ENCODE results near the gene STK32B. TPM values are rescaled to one million over a fixed set of nuclear protein-coding genes. Genes with fewer than 3 reads are reported as not detected.

STK32B gene
- total and polyA plus RNA-seq, 2 of the 4 experiments (the other 2 are of a cell fraction) = 5.5 to 6.3 TPM

GRCh38 chr4:5337731-5338130 is 286.5 kb downstream of the STK32B start:
- ChIA-PET POLR2A (ENCODE audit: unreplicated experiment) (no interaction called here), CTCF (no interaction called here)
- H3K4me3 ChIP-seq (ENCODE audit: insufficient read depth, low read depth, low read length) = no peak overlapping the region
- H3K18ac ChIP-seq (ENCODE audit: low read depth, low read length) = no peak overlapping the region
- 80% methylated on average over 1 of the region's 2 CpGs; no CpG with 5 or more reads in 1 of the 2 experiments for WGBS, 2 experiments (ENCODE audit: extremely low coverage in 2 of 2, insufficient read length in 1 of 2)
- no peak overlapping the region for H3K56ac ChIP-seq (ENCODE audit: extremely low read depth, insufficient read depth, low read length)
- H4K8ac ChIP-seq (ENCODE audit: low read depth in 2 of 2, low read length in 2 of 2) = no peak overlapping the region
- in situ Hi-C loops (cut with MboI; ENCODE audit: low sequenced_read_pairs) (no loop called here), intact Hi-C loops (cut with micrococcal nuclease) (no loop called here), dilution Hi-C loops (cut with HindIII; ENCODE audit: low sequenced_read_pairs, unreplicated experiment) (no loop called here)
- TF ChIP-seq CHD1 (IDR thresholded peaks at IDR 0.05; ENCODE audit: low read depth, low read length) = no peak
- no peak for TF ChIP-seq MXI1 (IDR thresholded peaks at IDR 0.05; ENCODE audit: borderline replicate concordance, low read depth, low read length)
- TF ChIP-seq SMC3 (IDR thresholded peaks at IDR 0.05; ENCODE audit: low read depth, low read length) = no peak
- TF ChIP-seq FOS (IDR thresholded peaks at IDR 0.05; ENCODE audit: low read depth, low read length) = no peak
- no peak for TF ChIP-seq CEBPB (IDR thresholded peaks at IDR 0.05; ENCODE audit: low read depth, low read length)
- no peak for TF ChIP-seq POLR2A (IDR thresholded peaks at IDR 0.05; ENCODE audit: low read depth, low read length)
- no peak for TF ChIP-seq MAZ (IDR thresholded peaks at IDR 0.05; ENCODE audit: borderline replicate concordance, low read depth, low read length)
- TF ChIP-seq MAFK (IDR thresholded peaks at IDR 0.05; ENCODE audit: low read depth, low read length) = no peak
- TF ChIP-seq USF2 (IDR thresholded peaks at IDR 0.05; ENCODE audit: low read depth, low read length) = no peak
- TF ChIP-seq NFE2L2 (IDR thresholded peaks at IDR 0.05; ENCODE audit: low read depth, low read length) = no peak
- no peak overlapping the region for H3K9ac ChIP-seq (ENCODE audit: low read depth, low read length)
- H3K9me1 ChIP-seq (ENCODE audit: insufficient read depth, low read length) = no peaks in the 10 kb centered on the region
- H3K4ac ChIP-seq (ENCODE audit: low read depth, low read length) = no peak overlapping the region
- no peaks in the 10 kb centered on the region for H3K27me3 ChIP-seq (ENCODE audit: control insufficient read depth, insufficient read depth, low read length)
- H2BK120ac ChIP-seq (ENCODE audit: low read depth, low read length) = no peak overlapping the region
- H3K14ac ChIP-seq (replicated peaks; ENCODE audit: low read depth, low read length) = no peak overlapping the region
- no peaks in the 10 kb centered on the region for H4K20me1 ChIP-seq (ENCODE audit: insufficient read depth, low read length)
- no peaks in the 10 kb centered on the region for H3K9me3 ChIP-seq (ENCODE audit: control insufficient read depth, insufficient read depth, low read length)
- H3K36me3 ChIP-seq (ENCODE audit: control insufficient read depth, insufficient read depth, low read length) = no peaks in the 10 kb centered on the region
- H3K4me2 ChIP-seq (ENCODE audit: low read depth, low read length) = no peak overlapping the region
- no peak overlapping the region for H2AFZ ChIP-seq (replicated peaks; ENCODE audit: low read length, poor library complexity)
- no peak overlapping the region for H4K91ac ChIP-seq (ENCODE audit: insufficient read depth, low read depth, low read length)
- peak; percentile 42 for ATAC-seq (ENCODE audit: low read depth)
- H2AK5ac ChIP-seq (ENCODE audit: low read depth, low read length) = no peak overlapping the region
- H3K23ac ChIP-seq (ENCODE audit: low read depth, low read length) = no peak overlapping the region
- H3K4me1 ChIP-seq (ENCODE audit: control insufficient read depth, insufficient read depth, low read length) = no peaks in the 10 kb centered on the region
- H3K79me1 ChIP-seq (ENCODE audit: low read depth in 1 of 2, low read length in 2 of 2) = 0 out of 4 replicates have a peak, but pooled peaks cover 0 to 3% of the 10 kb centered on the region in 2 experiments
- DNase-seq = peak; percentile 37
- no peak overlapping the region for H2BK20ac ChIP-seq (ENCODE audit: low read depth, low read length)
- H2BK5ac ChIP-seq (ENCODE audit: low read depth, low read length, poor library complexity, severe bottlenecking) = no peak overlapping the region
- BruUV-seq (replicated peaks) = no TSS peak
- no peak overlapping the region for H3K27ac ChIP-seq (ENCODE audit: insufficient read depth, low read length)
- no peak overlapping the region for H2BK15ac ChIP-seq (ENCODE audit: low read depth, low read length)
- H2AK9ac ChIP-seq (replicated peaks; ENCODE audit: low read depth, low read length, poor library complexity) = no peak overlapping the region
- no peak overlapping the region for H4K5ac ChIP-seq (ENCODE audit: low read depth, low read length)
